Measurements from ENCODE around the gene AUTS2.

- TF ChIP-seq CTCF (IDR thresholded peaks at IDR 0.05) (no peak), POLR2A (IDR thresholded peaks at IDR 0.05) (no peak)
Observed at GRCh38 chr7:70285187-70285586, 686.9 kb downstream of the AUTS2 start.
